Pancreas (tissue), 10 donors: ENCODE measurements around the gene PAFAH2. TPM values are rescaled to one million over a fixed set of nuclear protein-coding genes. Genes with fewer than 3 reads are reported as not detected.

ENCODE experiments used
- ATAC-seq, 4 donors: fragments of 200-7000 bp; cut with Tn5 transposase; one replicate each; pipeline versions ENCODE4 v1.8.0 to v1.9.1; 2020; ENCODE audit warnings: mild to moderate bottlenecking in 4 of 4, moderate library complexity in 4 of 4
- DNase-seq, 6 donors: peaks; one replicate each; pipeline ENCODE4 v3.0.0-alpha.2; 2020
- FAIRE-seq: peaks from 2 replicates; lab custom pipeline; 2012; peaks lifted over from hg19 to GRCh38; lab: Jason Lieb, UNC
- H3K27ac ChIP-seq, 4 donors: fragments of 200-600 bp; sonication (generic); 1 replicate in 3 of 4; 2 replicates in 1 of 4; pipeline versions ENCODE4 v1.5.0 to v1.8.0; 2020
- H3K27me3 ChIP-seq, 4 donors: fragments of 200-600 bp; one replicate each; pipeline ENCODE4 v1.8.0; 2021
- H3K36me3 ChIP-seq, 3 donors: fragments of 200-600 bp; sonication (generic) in 1 of 3; one replicate each; pipeline versions ENCODE4 v1.5.0 to v1.8.0; 2020 to 2021
- H3K4me1 ChIP-seq, 3 donors: fragments of 200-600 bp; one replicate each; pipeline ENCODE4 v1.8.0; 2021
- H3K4me3 ChIP-seq, 4 donors: fragments of 200-600 bp; sonication (generic) in 2 of 4; one replicate each; pipeline versions ENCODE4 v1.5.0 to v1.8.0; 2020 to 2021
- H3K9me3 ChIP-seq, 4 donors: fragments of 200-600 bp; one replicate each; pipeline ENCODE4 v1.8.0; 2021
- CTCF ChIP-seq, 4 donors: fragments of 200-600 bp; sonication (generic) in 3 of 4; IDR thresholded peaks; one replicate each; pipeline versions ENCODE4 v1.5.0 to v1.8.0; 2021; ENCODE audit warnings: antibody characterized with exemption in 4 of 4
- WGBS, 2 donors: extraction: QIAGEN DNeasy Blood & Tissue Kit; methylation state at CpG; one replicate each; pipeline ENCODE4 v1.1.7; 2013; 5-methylcytosine and 5-hydroxymethylcytosine counted together
- intact Hi-C, 3 donors: fragments of 100-400 bp; cut with DNase I; formaldehyde crosslinking; loops; one replicate each; pipeline versions ENCODE4 v1.11.1 to v1.14.2; 2022
- polyA plus RNA-seq, 2 donors: library from polyadenylated mRNA; stranded (reverse); fragments of 200-250 nt; gene quantifications; one replicate each; pipeline ENCODE4 v1.2.3, GENCODE V29; 2013
- total RNA-seq, 6 donors: library from RNA; stranded (reverse); fragmentation: NEBNext Ultra II Directional in 4 of 6; extraction: Animal tissue kit (Norgen Biotek cat#: 25700) in 4 of 6; gene quantifications; one replicate each; pipeline versions ENCODE4 v1.2.1 to v1.2.4, GENCODE V29; 2021 to 2023
- donor health status: healthy with polysubstance abuse.
- donor health status: DM: no; HTN: no; CAD: no; lungs with moderate emphysema.
- donor health status: DM: no; HTN: no; CAD: no.
- donor health status: control.
- donor health status: control.
- donor health status: Bipolar disorder and iron deficiency.
- donor health status: DM: yes; HTN: yes; CAD: no.
- donor health status: DM: no; HTN: no; CAD: no.
- donor health status: DM: no; HTN: no; CAD: no.
- donor health status: DM: yes; HTN: yes; CAD: no.

Gene PAFAH2
- total and polyA plus RNA-seq, 8 donors, result 11.0 to 20.9 (median 15.3) TPM

GRCh38 chr1:25918615-25919014 lies 79.2 kb downstream of the PAFAH2 start:
- DNase-seq, result no peak
- WGBS, 2 donors, result 84 to 92% methylated on average over 11 of the region's 11 CpGs

GRCh38 chr1:25917996-25918395 lies 79.9 kb downstream of the PAFAH2 start:
- 62 to 69% methylated on average over 5 of the region's 5 CpGs for WGBS, 2 donors
- DNase-seq (no peak), FAIRE-seq (no peak), ATAC-seq (no peak)
- peaks cover 0 to 7% (median 0%) of the 10 kb centered on the region in 3 donors for H3K4me1 ChIP-seq
- no peaks in the 10 kb centered on the region for H3K9me3 ChIP-seq
- no peak for TF ChIP-seq CTCF (IDR thresholded peaks at IDR 0.05)
- intact Hi-C loops, result no loop called here
- H3K27ac ChIP-seq, result no peak overlapping the region
- H3K4me3 ChIP-seq, result no peak overlapping the region
- H3K36me3 ChIP-seq, result no peaks in the 10 kb centered on the region
- no peaks in the 10 kb centered on the region for H3K27me3 ChIP-seq

More at GRCh38 chr1:25918615-25919014, 79.2 kb downstream of the PAFAH2 start:
- H3K27me3 ChIP-seq, result no peaks in the 10 kb centered on the region
- no peak overlapping the region for H3K27ac ChIP-seq
- no peak for TF ChIP-seq CTCF (IDR thresholded peaks at IDR 0.05)
- H3K4me1 ChIP-seq, result peaks cover 0 to 7% (median 0%) of the 10 kb centered on the region in 3 donors
- intact Hi-C loops, result no loop called here
- no peak overlapping the region for H3K4me3 ChIP-seq
- H3K36me3 ChIP-seq, result no peaks in the 10 kb centered on the region
- no peak for ATAC-seq
- no peaks in the 10 kb centered on the region for H3K9me3 ChIP-seq
- no peak for FAIRE-seq

GRCh38 chr1:25916460-25916859 lies 81.4 kb downstream of the PAFAH2 start:
- intact Hi-C loops, result no loop called here
- H3K27ac ChIP-seq, result no peak overlapping the region
- H3K36me3 ChIP-seq, result no peaks in the 10 kb centered on the region
- no peaks in the 10 kb centered on the region for H3K27me3 ChIP-seq
- H3K9me3 ChIP-seq, result no peaks in the 10 kb centered on the region
- WGBS, 2 donors, result 89 to 93% methylated on average over 2 of the region's 2 CpGs
- TF ChIP-seq CTCF (IDR thresholded peaks at IDR 0.05), result no peak
- no peak overlapping the region for H3K4me3 ChIP-seq
- FAIRE-seq, result no peak
- no peaks in the 10 kb centered on the region for H3K4me1 ChIP-seq
- no peak for ATAC-seq
- no peak for DNase-seq

GRCh38 chr1:25914074-25914995 lies 83.5 kb downstream of the PAFAH2 start:
- no peak for ATAC-seq
- Histone ChIP-seq H3K27ac (no peak overlapping the region), H3K36me3 (no peaks in the 10 kb centered on the region), H3K4me3 (no peak overlapping the region), H3K27me3 (no peaks in the 10 kb centered on the region), H3K9me3 (no peaks in the 10 kb centered on the region), H3K4me1 (no peaks in the 10 kb centered on the region)
- 88 to 89% methylated on average over 3 of the region's 3 CpGs for WGBS, 2 donors
- intact Hi-C loops, result no loop called here
- no peak for FAIRE-seq
- no peak for DNase-seq
- TF ChIP-seq CTCF (IDR thresholded peaks at IDR 0.05), result no peak

GRCh38 chr1:25913206-25913605 lies 84.7 kb downstream of the PAFAH2 start:
- no peaks in the 10 kb centered on the region for H3K36me3 ChIP-seq
- FAIRE-seq, result no peak
- TF ChIP-seq CTCF (IDR thresholded peaks at IDR 0.05), result no peak
- H3K27me3 ChIP-seq, result no peaks in the 10 kb centered on the region
- H3K27ac ChIP-seq, result no peak overlapping the region
- H3K4me1 ChIP-seq, result no peaks in the 10 kb centered on the region
- H3K4me3 ChIP-seq, result no peak overlapping the region
- ATAC-seq, result no peak
- no peak for DNase-seq
- no peaks in the 10 kb centered on the region for H3K9me3 ChIP-seq
- intact Hi-C loops, result no loop called here
